T-helper 1 cell treated with Interleukin-12 subunit alpha and Interleukin-12 subunit beta and Interleukin-4 antibody, amounts not matched to agents 30 μg/mL and 1 μg/mL, for 36 hours (primary cell): ENCODE measurements around the gene TNFRSF6B.
A peak's percentile ranks its signal among the peaks of the same experiment; 100 is the strongest.

Experiments used
- H3K27ac Mint-ChIP-seq: one replicate; pipeline ENCODE4 v1.8.0; 2021; ENCODE audit warnings: mild to moderate bottlenecking, mixed read lengths
- H3K27me3 Mint-ChIP-seq: one replicate; pipeline ENCODE4 v1.8.0; 2021; ENCODE audit warnings: low read depth, mixed read lengths
- H3K36me3 Mint-ChIP-seq: one replicate; pipeline ENCODE4 v1.8.0; 2021; ENCODE audit warnings: low read depth, mixed read lengths
- H3K4me1 Mint-ChIP-seq: one replicate; pipeline ENCODE4 v1.8.0; 2021; ENCODE audit warnings: low read depth, mixed read lengths
- H3K4me3 Mint-ChIP-seq: one replicate; pipeline ENCODE4 v1.8.0; 2021; ENCODE audit warnings: mild to moderate bottlenecking, moderate library complexity, mixed read lengths
- H3K9me3 Mint-ChIP-seq: one replicate; pipeline ENCODE4 v1.8.0; 2021; ENCODE audit warnings: mixed read lengths

Gene TNFRSF6B

DNA sequence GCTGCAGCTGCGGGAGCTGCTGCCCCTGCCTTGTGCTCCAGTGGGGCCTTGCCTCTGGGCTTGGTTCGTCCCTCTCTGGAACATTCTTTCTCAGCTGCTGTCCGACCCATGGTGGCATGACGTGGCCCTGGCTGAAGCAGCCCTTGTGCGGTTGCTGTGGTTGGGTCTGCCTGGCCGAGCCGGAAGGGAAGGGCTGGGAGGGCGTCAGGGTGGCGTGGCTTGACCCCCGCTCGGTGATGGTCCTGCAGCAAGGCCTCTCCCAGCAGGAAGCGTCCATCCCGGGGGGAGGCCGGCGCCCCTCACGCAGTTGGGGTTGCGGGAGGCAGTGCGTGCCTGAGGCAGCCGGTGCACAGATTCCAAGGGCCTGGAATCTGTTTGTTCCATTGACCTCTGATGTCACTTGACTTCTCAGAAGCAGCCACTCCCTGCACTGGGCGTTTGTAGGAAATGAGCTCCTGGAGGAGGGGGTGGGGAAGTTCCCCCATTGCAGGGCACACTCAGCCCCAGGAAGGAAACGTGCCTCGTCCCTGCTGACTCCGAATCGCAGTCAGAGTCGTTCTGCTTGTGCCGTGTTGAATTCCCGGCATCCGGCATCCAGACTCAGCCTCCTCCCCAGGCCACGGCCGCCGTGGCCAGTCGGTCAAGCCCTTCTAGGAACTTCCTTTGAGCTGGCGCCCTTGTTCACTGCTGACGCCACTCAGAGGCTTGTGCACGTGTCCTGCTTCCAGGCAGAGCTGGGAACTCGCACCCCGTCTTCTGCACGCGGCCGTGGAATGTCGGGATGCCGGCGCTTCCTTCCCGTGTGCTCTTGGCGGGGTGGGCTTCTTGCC is 9.7 kb upstream of the TNFRSF6B start:
- peaks cover 4% of the 10 kb centered on the region for H3K4me1 Mint-ChIP-seq
- no peak overlapping the region for H3K27ac Mint-ChIP-seq
- H3K4me3 Mint-ChIP-seq = no peak overlapping the region
- H3K9me3 Mint-ChIP-seq = no peaks in the 10 kb centered on the region
- H3K27me3 Mint-ChIP-seq = no peaks in the 10 kb centered on the region
- H3K36me3 Mint-ChIP-seq = peaks cover 4% of the 10 kb centered on the region

DNA sequence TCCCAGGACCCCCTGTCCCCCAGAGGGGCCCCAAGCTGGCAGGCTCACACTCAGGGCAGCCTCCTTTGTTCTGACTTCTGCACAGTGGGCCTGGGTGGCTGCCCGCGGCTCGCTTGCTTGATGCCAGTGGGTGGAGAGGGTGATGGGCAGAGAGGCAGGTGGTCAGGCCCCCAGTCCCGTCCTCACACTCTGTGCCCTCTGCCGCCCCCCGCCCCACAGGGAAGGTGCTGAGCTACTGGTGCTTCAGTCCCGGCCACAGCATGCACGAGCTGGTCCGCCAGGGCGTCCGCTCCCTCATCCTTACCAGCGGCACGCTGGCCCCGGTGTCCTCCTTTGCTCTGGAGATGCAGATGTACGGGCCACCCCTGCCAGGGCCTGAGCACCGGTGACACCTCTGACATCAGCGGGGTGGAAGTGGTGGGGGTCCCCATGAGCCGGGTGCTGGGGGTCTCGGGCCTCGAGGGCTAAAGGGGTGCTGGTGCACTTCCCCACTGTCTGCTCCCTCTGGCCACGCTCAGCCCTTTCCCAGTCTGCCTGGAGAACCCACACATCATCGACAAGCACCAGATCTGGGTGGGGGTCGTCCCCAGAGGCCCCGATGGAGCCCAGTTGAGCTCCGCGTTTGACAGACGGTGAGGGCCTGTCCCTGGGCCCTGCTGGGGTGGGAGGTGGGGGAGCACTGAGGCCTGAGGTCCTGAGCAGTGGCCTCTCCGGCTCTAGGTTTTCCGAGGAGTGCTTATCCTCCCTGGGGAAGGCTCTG is 8.9 kb upstream of the TNFRSF6B start:
- H3K27ac Mint-ChIP-seq = no peak overlapping the region

GRCh38 chr20:63688228-63689045 is 8.0 kb upstream of the TNFRSF6B start:
- Mint-ChIP-seq H3K4me3 (no peak overlapping the region), H3K27me3 (no peaks in the 10 kb centered on the region), H3K4me1 (peaks cover 4% of the 10 kb centered on the region), H3K9me3 (no peaks in the 10 kb centered on the region), H3K27ac (no peak overlapping the region), H3K36me3 (peaks cover 6% of the 10 kb centered on the region)

More for the DNA sequence above, 8.9 kb upstream of the TNFRSF6B start:
- no peak overlapping the region for H3K4me3 Mint-ChIP-seq
- peaks cover 6% of the 10 kb centered on the region for H3K36me3 Mint-ChIP-seq
- H3K9me3 Mint-ChIP-seq = no peaks in the 10 kb centered on the region
- H3K4me1 Mint-ChIP-seq = peaks cover 4% of the 10 kb centered on the region
- no peaks in the 10 kb centered on the region for H3K27me3 Mint-ChIP-seq

DNA sequence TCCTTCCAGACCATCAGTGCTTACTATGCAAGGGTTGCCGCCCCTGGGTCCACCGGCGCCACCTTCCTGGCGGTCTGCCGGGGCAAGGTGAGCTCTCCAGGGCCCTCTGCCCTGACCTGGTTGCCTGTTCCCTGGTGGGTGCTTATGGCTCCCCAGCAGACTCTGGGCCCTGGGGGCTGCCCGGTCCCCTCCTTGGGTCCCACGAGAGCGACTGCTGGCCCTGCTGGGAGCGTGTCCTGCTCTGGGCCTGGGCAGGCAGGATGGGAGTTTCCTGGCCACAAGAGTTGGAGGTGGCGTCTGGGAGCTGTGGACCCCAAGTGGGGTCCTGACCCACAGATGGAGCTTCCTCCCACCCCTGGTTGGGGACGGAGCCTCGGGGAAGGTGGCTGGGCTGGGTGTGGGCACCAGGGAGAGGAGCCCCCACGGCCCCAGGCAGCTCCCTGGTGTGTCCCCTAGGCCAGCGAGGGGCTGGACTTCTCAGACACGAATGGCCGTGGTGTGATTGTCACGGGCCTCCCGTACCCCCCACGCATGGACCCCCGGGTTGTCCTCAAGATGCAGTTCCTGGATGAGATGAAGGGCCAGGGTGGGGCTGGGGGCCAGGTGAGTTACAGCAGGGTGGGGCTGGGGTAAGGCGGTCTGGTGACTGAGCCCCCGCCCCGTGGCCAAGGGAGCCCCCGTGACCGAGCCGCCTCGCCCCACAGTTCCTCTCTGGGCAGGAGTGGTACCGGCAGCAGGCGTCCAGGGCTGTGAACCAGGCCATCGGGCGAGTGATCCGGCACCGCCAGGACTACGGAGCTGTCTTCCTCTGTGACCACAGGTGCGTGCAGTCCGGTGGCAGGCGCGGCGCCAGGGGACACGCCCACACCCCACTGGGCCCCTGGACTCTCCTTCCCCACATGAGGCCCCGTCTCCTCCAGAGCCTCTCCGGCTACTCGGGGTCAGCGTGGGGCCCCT is 7.1 kb upstream of the TNFRSF6B start:
- Mint-ChIP-seq H3K4me3 (no peak overlapping the region), H3K27ac (no peak overlapping the region)

GRCh38 chr20:63690003-63690897 is 6.2 kb upstream of the TNFRSF6B start:
- Mint-ChIP-seq H3K9me3 (no peaks in the 10 kb centered on the region), H3K27me3 (no peaks in the 10 kb centered on the region), H3K4me1 (peaks cover 4% of the 10 kb centered on the region), H3K27ac (no peak overlapping the region), H3K4me3 (no peak overlapping the region), H3K36me3 (peaks cover 5% of the 10 kb centered on the region)

More for the DNA sequence above, 7.1 kb upstream of the TNFRSF6B start:
- Mint-ChIP-seq H3K36me3 (peaks cover 5% of the 10 kb centered on the region), H3K4me1 (peaks cover 4% of the 10 kb centered on the region), H3K27me3 (no peaks in the 10 kb centered on the region), H3K9me3 (no peaks in the 10 kb centered on the region)

DNA sequence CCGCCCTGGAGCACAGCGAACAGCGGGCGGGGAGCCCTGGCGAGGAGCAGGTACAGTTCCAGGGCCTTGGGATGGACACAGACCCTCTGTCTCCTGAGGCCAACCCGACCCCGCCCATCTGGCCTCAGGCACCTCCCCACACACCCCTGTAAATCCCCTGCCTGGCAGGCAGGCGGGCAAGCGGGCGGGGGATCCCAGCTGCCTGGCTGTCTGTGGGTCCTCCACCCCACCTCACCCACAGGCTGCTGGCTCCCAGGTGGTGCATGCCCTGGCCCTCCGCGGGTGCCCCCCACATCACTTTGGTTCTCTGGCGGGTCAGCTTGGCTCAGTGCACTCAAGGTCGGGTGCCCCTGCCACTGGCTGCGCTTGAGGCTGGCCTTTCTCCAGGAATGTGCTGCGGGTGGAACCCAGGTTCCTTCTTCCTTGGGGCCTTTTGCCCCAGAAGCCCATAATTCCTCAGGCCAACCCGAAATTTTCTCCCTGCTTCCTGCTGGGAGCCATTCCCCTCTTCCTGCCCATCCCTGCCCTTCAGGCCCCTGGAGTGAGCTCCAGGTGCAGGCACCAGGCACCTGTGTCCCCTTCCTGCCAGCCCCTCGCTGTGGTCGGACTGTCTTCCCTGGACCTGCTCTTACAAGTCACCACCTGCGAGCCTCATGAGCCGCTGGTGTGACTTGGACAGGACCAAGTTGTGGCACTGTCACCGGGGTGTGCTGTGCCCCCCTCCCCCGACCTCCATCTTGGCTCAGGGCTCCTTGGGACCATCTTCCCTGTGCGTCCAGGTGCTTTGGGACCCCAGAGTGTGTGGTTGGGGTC is 5.3 kb upstream of the TNFRSF6B start:
- Mint-ChIP-seq H3K27me3 (no peaks in the 10 kb centered on the region), H3K9me3 (no peaks in the 10 kb centered on the region), H3K4me3 (no peak overlapping the region), H3K4me1 (peaks cover 4% of the 10 kb centered on the region), H3K36me3 (peaks cover 5% of the 10 kb centered on the region), H3K27ac (peak overlapping the region; percentile 45)

- H3K4me3 Mint-ChIP-seq = no peak overlapping the region
- H3K27ac Mint-ChIP-seq = peak overlapping the region; percentile 45
- peaks cover 2% of the 10 kb centered on the region for H3K4me1 Mint-ChIP-seq
- no peaks in the 10 kb centered on the region for H3K27me3 Mint-ChIP-seq
- H3K36me3 Mint-ChIP-seq = peaks cover 5% of the 10 kb centered on the region
- H3K9me3 Mint-ChIP-seq = no peaks in the 10 kb centered on the region
Observed at GRCh38 chr20:63691711-63692435, 4.6 kb upstream of the TNFRSF6B start.

- H3K27ac Mint-ChIP-seq = peak overlapping the region; percentile 68
- H3K4me1 Mint-ChIP-seq = no peaks in the 10 kb centered on the region
- H3K36me3 Mint-ChIP-seq = peaks cover 5% of the 10 kb centered on the region
- H3K27me3 Mint-ChIP-seq = no peaks in the 10 kb centered on the region
- no peak overlapping the region for H3K4me3 Mint-ChIP-seq
- H3K9me3 Mint-ChIP-seq = no peaks in the 10 kb centered on the region
Observed at GRCh38 chr20:63692436-63693082, 3.9 kb upstream of the TNFRSF6B start.

DNA sequence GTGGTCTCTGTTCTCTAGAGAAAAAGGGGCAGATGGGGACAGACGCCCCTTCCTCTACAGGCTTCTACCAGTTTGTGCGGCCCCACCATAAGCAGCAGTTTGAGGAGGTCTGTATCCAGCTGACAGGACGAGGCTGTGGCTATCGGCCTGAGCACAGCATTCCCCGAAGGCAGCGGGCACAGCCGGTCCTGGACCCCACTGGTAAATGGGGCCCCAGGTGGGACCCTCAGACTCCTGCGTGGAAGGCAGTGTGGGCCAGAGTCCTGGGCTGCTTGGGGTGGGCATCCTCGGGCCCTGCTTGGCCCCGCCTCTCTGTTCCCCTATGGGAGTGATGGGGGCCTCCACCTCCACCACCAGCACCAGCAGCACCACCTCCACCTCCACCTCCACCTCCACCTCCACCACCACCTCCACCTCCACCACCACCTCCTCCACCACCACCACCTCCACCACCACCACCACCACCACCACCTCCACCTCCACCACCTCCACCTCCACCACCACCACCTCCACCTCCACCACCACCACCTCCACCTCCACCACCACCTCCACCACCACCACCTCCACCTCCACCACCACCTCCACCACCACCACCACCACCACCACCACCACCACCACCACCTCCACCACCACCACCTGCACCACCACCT is 3.2 kb upstream of the TNFRSF6B start:
- peaks cover 5% of the 10 kb centered on the region for H3K36me3 Mint-ChIP-seq
- no peaks in the 10 kb centered on the region for H3K9me3 Mint-ChIP-seq
- H3K27ac Mint-ChIP-seq = no peak overlapping the region
- no peaks in the 10 kb centered on the region for H3K4me1 Mint-ChIP-seq
- H3K27me3 Mint-ChIP-seq = no peaks in the 10 kb centered on the region
- H3K4me3 Mint-ChIP-seq = no peak overlapping the region

GRCh38 chr20:63693733-63694583 is 2.5 kb upstream of the TNFRSF6B start:
- no peaks in the 10 kb centered on the region for H3K9me3 Mint-ChIP-seq
- no peaks in the 10 kb centered on the region for H3K4me1 Mint-ChIP-seq
- peak overlapping the region; percentile 68 for H3K27ac Mint-ChIP-seq
- no peaks in the 10 kb centered on the region for H3K27me3 Mint-ChIP-seq
- peak overlapping the region; percentile 14 for H3K4me3 Mint-ChIP-seq
- H3K36me3 Mint-ChIP-seq = peaks cover 5% of the 10 kb centered on the region
